HK-2 (cell line): ENCODE results near the gene CFH.
"Not testable (repeated sequence)": the region's sequence is repeated elsewhere in the genome, so short reads cannot be mapped to it uniquely, and the experiment has no call there.

ENCODE experiments used
- DNase-seq: peaks from one replicate; pipeline ENCODE4 v3.0.0-alpha.2; 2018; ENCODE audit not compliant: unreplicated experiment

The CFH gene

GRCh38 chr1:196651637-196652215 is at the start of gene CFH:
TSS of gene CFH (plus strand) at chr1:196652043. CDS start at chr1:196652118, 75 bp downstream.
- peak; percentile 10 for DNase-seq

GRCh38 chr1:196603651-196604050 is 48.2 kb upstream of the CFH start:
- DNase-seq: no peak

GRCh38 chr1:196607981-196608380 is 43.9 kb upstream of the CFH start:
- DNase-seq: no peak

GRCh38 chr1:196608390-196609369 is 43.2 kb upstream of the CFH start, which contains the start of gene KCNT2:
TSS of gene KCNT2 (minus strand) at chr1:196608440. CDS start at chr1:196608309, 131 bp downstream.
- peak; percentile 2 for DNase-seq

GRCh38 chr1:196609370-196609737 is 42.5 kb upstream of the CFH start:
- no peak for DNase-seq

- DNase-seq: no peak
These were observed 40.0 kb upstream of the CFH start for GRCh38 chr1:196611873-196612272.

- no peak for DNase-seq
These were observed 32.1 kb upstream of the CFH start for GRCh38 chr1:196619721-196620120.

- no peak for DNase-seq
These were observed 28.8 kb upstream of the CFH start for GRCh38 chr1:196623079-196623478.

- no peak for DNase-seq
These were observed 23.0 kb upstream of the CFH start for GRCh38 chr1:196628838-196629237.

GRCh38 chr1:196637606-196638005 is 14.2 kb upstream of the CFH start:
- DNase-seq: no peak

GRCh38 chr1:196638466-196638865 is 13.4 kb upstream of the CFH start:
- no peak for DNase-seq

GRCh38 chr1:196639291-196639690 is 12.6 kb upstream of the CFH start:
- not testable (repeated sequence) for DNase-seq

GRCh38 chr1:196640976-196641375 is 10.9 kb upstream of the CFH start:
- DNase-seq: no peak

- no peak for DNase-seq
These were observed 1.9 kb upstream of the CFH start for GRCh38 chr1:196649990-196650389.

- DNase-seq: no peak
These were observed 1.4 kb upstream of the CFH start for GRCh38 chr1:196650403-196650802.

- DNase-seq: no peak
These were observed 764 bp upstream of the CFH start for GRCh38 chr1:196651079-196651478.

GRCh38 chr1:196654271-196654670 is 2.4 kb downstream of the CFH start:
- DNase-seq: no peak

GRCh38 chr1:196655071-196655470 is 3.2 kb downstream of the CFH start:
- no peak for DNase-seq

- no peak for DNase-seq
These were observed 3.7 kb downstream of the CFH start for GRCh38 chr1:196655494-196655893.

GRCh38 chr1:196659471-196659870 is 7.6 kb downstream of the CFH start:
- no peak for DNase-seq

GRCh38 chr1:196660272-196660671 is 8.4 kb downstream of the CFH start:
- DNase-seq: no peak

- no peak for DNase-seq
These were observed 9.0 kb downstream of the CFH start for GRCh38 chr1:196660852-196661251.

GRCh38 chr1:196661345-196661744 is 9.5 kb downstream of the CFH start:
- no peak for DNase-seq
